Lower leg skin (tissue), 4 donors: Measurements from ENCODE around the gene ZNF274. TPM values are rescaled to one million over a fixed set of nuclear protein-coding genes. Genes with fewer than 3 reads are reported as not detected.

Experiments used
- DNase-seq, 2 donors: peaks; one replicate each; pipeline ENCODE4 v3.0.0-alpha.2; 2019; ENCODE audit warnings: low spot score in 2 of 2
- H3K4me3 ChIP-seq: fragments of 200-600 bp; sonication (generic); 2 replicates; pipeline ENCODE4 v1.5.1; 2017; ENCODE audit warnings: mild to moderate bottlenecking, low read depth; ENCODE audit not compliant: poor library complexity, severe bottlenecking
- POLR2A ChIP-seq, 2 donors: fragments of 450-650 bp; IDR thresholded peaks; one replicate each; pipeline ENCODE4 v1.6.1; 2016 to 2017; ENCODE audit warnings: antibody characterized with exemption in 2 of 2, mild to moderate bottlenecking in 1 of 2, moderate library complexity in 1 of 2
- WGBS, 2 donors: methylation state at CpG; one replicate each; pipeline ENCODE4 v1.1.5; 2018; 5-methylcytosine and 5-hydroxymethylcytosine counted together
- intact Hi-C: fragments of 100-400 bp; cut with DNase I; formaldehyde crosslinking; loops from one replicate; pipeline ENCODE4 v1.15.0; 2023; ENCODE audit warnings: low total_unique reads
- total RNA-seq, 4 donors: library from RNA; depleted of rRNA; stranded (reverse); fragments of >200 nt; gene quantifications; one replicate each; pipeline ENCODE4 v1.1.0, GENCODE V29; 2016
- TF ChIP-seq, protein P1 (sequence below), 3 donors: fragments of 450-650 bp; IDR thresholded peaks; one replicate each; pipeline ENCODE4 v1.5.1; 2016; ENCODE audit warnings: antibody characterized with exemption in 3 of 3, mild to moderate bottlenecking in 3 of 3, moderate library complexity in 2 of 3

Gene ZNF274
- total RNA-seq, 4 donors from 2014 or later, result 32.5 to 58.5 (median 34.2) TPM

DNA sequence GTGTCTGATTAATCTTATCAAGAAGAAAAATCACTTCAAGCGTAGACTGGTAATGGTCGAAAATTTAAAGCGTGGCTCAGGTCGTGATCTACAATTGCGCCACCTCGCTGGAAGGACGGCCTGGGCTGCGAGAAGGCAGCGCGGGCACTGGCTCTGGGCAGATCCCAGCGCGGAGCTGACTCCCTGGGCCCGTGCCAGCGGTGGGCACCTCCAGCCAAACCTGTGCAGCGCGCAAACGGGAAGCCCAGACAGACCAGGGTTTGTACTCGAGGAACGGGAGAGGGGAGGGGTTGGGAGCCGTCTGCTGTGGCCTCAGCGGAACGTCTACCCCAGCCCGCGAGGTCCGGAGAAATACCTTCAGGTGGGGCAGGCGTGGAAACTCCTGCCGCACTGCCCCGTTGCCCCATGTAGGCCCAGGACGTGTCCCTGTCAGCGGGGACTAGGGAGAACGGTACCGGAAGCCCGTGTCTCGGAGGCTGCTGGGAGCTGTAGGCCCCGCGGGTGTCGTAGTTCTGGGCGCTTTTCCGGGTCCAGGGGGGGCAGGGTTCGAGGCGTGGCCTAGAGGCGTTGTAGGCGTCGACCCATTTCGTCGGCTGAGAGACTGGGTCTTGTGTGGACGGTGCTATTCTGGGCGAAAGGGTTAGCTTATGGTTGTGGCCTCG, 21.1 kb downstream of the ZNF274 start:
- H3K4me3 ChIP-seq, result no peak overlapping the region
- TF ChIP-seq POLR2A (IDR thresholded peaks at IDR 0.05), result no peak
- TF ChIP-seq, protein P1, sequence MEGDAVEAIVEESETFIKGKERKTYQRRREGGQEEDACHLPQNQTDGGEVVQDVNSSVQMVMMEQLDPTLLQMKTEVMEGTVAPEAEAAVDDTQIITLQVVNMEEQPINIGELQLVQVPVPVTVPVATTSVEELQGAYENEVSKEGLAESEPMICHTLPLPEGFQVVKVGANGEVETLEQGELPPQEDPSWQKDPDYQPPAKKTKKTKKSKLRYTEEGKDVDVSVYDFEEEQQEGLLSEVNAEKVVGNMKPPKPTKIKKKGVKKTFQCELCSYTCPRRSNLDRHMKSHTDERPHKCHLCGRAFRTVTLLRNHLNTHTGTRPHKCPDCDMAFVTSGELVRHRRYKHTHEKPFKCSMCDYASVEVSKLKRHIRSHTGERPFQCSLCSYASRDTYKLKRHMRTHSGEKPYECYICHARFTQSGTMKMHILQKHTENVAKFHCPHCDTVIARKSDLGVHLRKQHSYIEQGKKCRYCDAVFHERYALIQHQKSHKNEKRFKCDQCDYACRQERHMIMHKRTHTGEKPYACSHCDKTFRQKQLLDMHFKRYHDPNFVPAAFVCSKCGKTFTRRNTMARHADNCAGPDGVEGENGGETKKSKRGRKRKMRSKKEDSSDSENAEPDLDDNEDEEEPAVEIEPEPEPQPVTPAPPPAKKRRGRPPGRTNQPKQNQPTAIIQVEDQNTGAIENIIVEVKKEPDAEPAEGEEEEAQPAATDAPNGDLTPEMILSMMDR (IDR thresholded peaks at IDR 0.05), result no peak
- DNase-seq, result no peak
- WGBS, 2 donors, result 20 to 27% methylated on average over 32 to 49 of the region's 49 CpGs
- intact Hi-C loops, result no loop called here

DNA sequence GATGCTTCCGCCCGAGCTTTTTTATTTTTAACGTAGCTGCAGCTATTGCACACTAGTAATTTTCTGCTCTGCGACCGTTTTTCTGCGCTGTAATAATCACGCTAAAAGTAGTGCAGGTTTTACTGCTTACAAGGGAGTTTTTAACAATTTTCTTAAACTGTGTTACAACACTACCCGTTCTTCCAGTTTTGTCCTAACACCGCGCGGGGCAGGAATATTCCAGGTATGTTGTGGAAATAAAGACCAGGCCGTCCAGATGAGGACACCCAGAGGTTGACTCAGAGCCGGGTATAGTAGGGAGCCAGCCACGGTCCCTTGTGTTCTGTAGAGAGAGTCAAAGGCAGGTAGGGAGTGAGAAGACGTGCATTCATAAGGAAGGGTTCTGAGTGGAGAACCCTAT, 21.7 kb downstream of the ZNF274 start:
- intact Hi-C loops, result no loop called here
- TF ChIP-seq POLR2A (IDR thresholded peaks at IDR 0.05), result no peak
- TF ChIP-seq, protein P1 (IDR thresholded peaks at IDR 0.05), result no peak
- H3K4me3 ChIP-seq, result no peak overlapping the region
- no peak for DNase-seq
- 38 to 48% methylated on average over 15 of the region's 15 CpGs for WGBS, 2 donors

DNA sequence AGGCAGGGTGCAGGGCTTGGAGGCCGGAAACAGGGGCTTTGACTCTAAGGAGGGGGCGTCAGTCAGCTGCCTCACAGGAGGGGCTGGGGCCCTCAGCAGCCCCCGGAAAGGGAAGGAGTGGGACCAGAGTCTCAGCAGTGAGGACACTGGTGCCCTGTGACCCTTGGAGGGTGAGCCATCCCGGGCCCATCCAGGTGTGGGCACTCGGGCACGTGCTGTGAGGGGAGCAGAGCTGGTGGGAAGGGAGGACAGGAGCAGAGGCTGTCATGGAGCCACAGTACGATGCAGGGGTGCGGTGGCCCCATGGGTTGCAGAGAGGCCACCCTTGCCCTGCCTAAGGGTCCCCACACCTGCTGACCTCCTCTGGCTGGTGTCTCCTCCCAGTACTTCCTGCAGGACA, 26.7 kb downstream of the ZNF274 start:
- WGBS, 2 donors, result 94 to 98% methylated on average over 4 to 8 of the region's 8 CpGs

DNA sequence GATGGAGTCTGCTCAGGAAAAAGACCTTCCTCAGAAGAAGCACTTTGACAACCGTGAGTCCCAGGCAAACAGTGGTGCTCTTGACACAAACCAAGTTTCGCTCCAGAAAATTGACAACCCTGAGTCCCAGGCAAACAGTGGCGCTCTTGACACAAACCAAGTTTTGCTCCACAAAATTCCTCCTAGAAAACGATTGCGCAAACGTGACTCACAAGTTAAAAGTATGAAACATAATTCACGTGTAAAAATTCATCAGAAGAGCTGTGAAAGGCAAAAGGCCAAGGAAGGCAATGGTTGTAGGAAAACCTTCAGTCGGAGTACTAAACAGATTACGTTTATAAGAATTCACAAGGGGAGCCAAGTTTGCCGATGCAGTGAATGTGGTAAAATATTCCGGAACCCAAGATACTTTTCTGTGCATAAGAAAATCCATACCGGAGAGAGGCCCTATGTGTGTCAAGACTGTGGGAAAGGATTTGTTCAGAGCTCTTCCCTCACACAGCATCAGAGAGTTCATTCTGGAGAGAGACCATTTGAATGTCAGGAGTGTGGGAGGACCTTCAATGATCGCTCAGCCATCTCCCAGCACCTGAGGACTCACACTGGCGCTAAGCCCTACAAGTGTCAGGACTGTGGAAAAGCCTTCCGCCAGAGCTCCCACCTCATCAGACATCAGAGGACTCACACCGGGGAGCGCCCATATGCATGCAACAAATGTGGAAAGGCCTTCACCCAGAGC, 29.6 kb downstream of the ZNF274 start:
- H3K4me3 ChIP-seq, result no peak overlapping the region
- no peak for DNase-seq
- no peak for TF ChIP-seq POLR2A (IDR thresholded peaks at IDR 0.05)
- TF ChIP-seq, protein P1 (IDR thresholded peaks at IDR 0.05), result no peak
- intact Hi-C loops, result no loop called here
- 96 to 99% methylated on average over 17 of the region's 17 CpGs for WGBS, 2 donors

More for the DNA sequence above, 26.7 kb downstream of the ZNF274 start:
- intact Hi-C loops, result no loop called here
- H3K4me3 ChIP-seq, result no peak overlapping the region
- TF ChIP-seq, protein P1 (IDR thresholded peaks at IDR 0.05), result no peak
- no peak for TF ChIP-seq POLR2A (IDR thresholded peaks at IDR 0.05)
- no peak for DNase-seq

DNA sequence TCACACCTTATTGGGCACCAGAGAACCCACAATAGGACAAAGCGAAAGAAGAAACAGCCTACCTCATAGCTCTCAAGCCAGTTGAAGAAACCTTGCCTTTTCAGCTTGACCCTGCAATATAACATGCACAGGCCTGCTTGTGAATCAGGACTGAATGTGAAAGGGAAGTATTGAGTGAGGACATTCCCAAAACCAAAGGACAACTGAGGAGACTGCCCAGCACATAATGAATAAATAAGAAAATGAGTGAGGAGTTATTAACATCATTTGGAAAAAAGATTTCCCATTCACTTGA, 30.2 kb downstream of the ZNF274 start:
- WGBS, 2 donors, result 89 to 100% methylated on average over 1 of the region's 1 CpG
- H3K4me3 ChIP-seq, result no peak overlapping the region
- intact Hi-C loops, result no loop called here
- TF ChIP-seq POLR2A (IDR thresholded peaks at IDR 0.05), result no peak
- TF ChIP-seq, protein P1 (IDR thresholded peaks at IDR 0.05), result no peak
- no peak for DNase-seq
